Hematopoietic multipotent progenitor cell treated with erythropoietin and hydrocortisone succinate and interleukin-3 and kit ligand, for 15 days (in vitro differentiated cells): ENCODE measurements around the gene SMAD1.
"Not testable (repeated sequence)": the region's sequence is repeated elsewhere in the genome, so short reads cannot be mapped to it uniquely, and the experiment has no call there.

ENCODE experiments used
- DNase-seq: peaks from one replicate; pipeline ENCODE4 v3.0.0-alpha.2; 2015; ENCODE audit warnings: low spot score

The SMAD1 gene

DNA sequence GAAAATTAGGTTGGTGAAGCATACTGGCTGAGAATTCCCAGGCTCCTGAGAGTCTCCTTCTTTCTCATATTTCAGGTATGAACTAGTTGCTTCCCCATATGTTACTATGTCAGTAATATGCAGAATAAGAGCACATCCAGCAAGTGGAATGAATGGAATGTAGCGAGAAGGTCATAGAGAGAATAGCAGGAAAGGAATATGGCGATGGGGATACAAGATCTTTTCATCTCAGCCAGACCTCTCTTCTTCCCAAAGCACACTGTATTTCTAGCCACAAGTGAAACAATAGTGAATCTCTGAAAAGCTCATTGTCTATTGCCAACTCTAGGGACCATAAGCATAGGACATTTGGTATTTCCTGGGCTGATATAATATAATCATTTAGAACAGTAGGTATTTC is 82.9 kb downstream of the SMAD1 start:
- DNase-seq = no peak

DNA sequence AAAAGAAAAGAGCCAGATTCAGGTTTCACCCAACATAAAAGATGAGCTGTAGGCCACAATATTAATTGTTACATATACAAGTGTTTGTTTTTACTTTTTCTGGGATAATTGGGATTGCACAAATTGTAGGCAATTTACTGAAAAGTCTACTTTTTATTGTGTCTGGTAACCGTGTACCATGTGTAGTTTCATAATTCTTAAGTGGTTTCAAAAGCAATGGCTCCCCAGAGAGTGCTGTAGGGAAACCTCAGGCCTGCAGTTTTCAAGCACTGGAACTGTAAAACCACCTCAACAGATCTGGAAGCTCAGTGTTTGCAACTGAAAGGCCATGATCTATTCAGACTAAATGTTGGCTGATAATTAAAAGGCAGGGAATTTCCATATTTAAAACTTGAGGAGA is 83.7 kb downstream of the SMAD1 start:
- DNase-seq = no peak

DNA sequence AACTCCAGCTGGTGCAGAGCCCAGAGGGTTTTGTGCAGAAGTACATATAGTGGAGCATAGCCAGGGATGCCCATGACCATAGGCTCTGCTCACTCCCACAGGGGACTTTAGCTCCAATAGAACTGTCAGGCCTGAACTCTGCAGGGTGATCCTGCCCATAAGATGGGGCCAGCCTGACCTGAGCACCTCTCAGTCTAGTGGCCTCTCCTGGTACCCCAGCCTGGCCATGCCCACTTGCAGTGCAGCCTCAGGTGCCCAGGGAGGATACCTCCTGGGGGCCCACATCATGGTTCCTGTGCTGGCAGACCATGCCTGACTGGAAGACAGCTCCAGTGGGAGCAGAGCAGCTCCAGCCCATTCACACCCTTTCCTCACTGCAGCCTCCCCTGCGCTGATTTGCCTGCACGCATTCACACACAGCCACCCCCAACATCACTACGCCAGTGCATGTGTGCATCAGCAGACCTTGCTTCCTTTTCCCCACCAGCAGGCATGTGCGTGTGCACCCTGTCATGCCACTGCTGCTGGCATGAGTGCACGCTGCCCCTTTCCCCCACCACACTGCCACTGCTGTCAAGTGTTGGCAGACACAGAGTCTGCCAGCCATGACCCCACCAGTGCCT is 84.5 kb downstream of the SMAD1 start:
- DNase-seq = no peak

DNA sequence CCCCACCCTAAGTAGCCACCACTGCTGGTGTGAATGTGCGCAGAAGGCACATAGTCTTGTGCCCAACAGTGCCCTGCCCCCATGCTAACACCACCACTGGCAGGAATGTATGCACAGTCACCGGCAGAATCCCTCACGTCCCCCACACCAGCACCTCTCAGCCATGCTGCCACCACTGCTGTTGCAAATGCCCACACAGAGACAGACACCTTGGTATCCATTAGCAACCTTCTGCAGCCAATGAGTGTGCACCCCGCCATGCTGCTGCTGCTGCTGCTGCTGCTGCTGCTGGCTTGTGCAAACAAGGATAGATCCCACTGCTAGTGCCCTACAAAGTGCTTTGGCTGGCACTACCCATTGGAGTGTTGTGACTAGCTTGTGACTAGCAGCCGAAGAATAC is 85.1 kb downstream of the SMAD1 start:
- no peak for DNase-seq

DNA sequence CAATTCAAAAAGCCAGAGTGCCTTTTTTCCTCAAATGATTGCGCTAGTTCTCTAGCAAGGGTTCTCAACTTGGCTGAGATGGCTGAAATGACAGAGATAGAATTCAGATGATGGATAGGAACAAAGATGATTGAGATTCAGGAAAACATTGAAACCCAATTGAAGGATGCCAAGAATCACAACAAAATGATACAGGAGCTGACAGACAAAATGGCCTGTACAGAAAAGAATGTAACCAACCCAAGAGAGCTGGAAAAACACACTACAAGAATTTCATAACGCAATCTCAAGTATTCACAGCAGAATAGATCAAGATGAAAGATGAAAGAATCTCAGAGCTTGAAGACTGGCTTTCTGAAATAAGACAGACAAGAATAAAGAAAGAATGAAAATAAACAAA is 85.9 kb downstream of the SMAD1 start:
- no peak for DNase-seq

DNA sequence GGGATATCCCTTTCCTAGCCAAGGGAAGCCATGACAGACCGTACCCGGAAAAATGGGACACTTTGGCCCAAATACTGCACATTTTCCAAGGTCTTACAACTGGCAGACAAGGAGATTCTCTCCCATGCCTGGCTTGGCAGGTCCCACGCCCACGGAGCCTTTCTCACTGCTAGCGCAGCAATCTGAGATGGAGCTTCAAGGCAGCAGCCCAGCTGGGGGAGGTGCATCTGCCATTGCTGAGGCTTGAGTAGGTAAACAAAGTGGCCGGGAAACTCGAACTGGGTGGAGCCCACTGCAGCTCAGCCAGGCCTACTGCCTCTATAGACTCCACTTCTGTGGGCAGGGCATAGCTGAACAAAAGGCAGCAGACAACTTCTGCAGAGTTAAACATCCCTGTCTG is 92.9 kb downstream of the SMAD1 start:
- not testable (repeated sequence) for DNase-seq

DNA sequence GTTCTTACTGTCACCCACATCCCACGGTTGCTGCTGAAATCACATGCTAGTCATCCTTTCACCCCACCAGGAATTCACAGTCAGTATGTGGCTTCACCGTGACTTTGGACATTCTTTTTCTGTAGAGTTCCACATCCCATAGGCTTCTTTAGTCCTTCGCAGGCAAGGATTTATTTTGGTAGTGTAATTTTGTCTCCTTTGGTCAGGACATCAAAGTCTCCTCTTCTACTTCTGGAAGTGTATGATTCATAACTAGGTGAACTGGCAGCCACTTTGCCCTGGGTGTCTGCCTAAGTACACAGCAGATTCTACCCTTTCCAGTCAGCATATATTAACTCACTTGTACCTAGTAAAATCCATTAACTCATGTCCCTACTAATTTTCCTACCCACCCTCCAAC is 99.3 kb downstream of the SMAD1 start:
- no peak for DNase-seq

DNA sequence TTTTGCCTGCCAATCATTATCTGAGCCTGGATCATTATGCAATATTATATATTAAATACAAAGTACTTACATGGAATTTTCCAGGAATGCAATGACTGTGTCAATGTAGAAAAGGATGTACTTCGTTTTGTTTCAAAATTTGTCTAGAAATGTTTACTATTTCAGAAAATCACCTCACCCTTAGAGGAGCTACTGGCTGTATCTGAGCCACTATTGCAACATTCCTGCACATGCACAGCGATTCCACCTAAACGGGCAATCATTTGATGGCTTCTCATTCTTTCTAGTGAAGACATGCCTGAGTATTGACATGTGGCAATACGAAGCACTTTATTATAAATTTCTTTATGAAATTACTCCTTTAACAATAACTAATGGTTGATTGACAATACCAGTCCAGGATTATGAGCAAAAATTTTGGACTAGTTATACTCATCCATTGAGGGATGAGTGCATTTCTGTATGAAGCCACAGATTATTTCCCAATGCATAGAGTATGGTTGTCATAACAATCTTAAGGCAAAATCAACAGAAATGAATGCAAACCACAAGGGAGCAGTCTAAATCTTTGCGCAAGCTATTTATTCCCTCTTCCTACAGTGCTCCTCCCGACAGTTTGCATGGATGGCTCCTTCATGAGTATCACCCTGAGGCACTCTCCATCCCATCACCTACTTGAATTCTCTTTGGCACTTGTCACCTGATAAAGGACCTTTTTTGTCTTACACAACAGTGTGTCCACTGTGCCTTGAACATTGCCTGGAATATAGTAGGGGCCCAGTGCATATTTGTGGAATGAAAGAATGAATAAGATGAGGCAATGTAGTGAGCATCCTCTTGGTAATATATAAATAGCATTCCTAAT is 101.8 kb downstream of the SMAD1 start:
- DNase-seq = no peak

DNA sequence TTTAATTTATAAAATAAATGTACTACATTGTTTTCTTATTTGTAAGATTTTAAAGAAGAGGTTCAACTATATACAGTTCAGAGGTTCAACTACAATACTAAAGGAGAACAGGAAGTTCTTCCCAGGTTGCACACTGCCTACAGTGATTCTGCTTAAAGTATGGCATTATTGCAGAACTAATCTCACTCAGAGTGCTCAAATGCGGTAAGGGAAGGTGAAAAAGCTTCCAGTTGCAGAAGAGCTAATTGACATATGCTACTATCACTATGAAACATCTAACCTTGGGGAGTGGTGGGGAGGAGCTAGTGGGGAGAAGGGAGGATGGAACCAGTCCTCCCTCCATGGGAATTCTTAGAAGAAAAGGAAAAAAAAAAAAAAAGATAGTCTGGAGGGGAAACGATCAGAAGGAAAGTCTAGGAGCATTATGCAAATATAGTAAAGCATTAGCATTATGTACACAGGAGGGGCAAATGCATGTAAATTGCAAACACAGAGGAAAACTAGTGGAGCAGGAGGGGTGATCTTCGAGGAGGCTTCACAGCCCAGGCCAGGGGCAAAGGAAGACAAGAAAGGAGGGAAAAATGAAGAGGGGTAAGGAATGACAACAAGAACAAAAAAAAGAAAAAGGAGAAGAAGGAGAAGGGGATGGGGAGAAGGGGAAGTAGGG is 105.6 kb downstream of the SMAD1 start:
- DNase-seq = no peak

DNA sequence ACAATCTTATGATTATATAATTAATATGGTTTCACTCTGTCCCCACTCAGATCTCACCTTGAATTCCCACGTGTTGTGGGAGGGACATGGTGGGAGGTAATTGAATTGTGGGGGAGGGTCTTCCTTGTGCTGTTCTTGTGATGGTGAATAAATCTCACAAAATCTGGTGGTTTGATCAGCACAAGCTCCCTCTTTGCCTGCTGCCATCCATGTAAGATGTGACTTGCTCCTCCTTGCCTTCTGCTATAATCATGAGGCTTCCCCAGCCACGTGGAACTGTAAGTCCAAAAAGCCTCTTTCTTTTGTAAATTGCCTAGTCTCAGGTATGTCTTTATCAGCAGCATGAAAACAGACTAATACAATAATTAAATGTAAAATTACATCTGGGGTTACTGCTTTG is 107.7 kb downstream of the SMAD1 start:
- not testable (repeated sequence) for DNase-seq

DNA sequence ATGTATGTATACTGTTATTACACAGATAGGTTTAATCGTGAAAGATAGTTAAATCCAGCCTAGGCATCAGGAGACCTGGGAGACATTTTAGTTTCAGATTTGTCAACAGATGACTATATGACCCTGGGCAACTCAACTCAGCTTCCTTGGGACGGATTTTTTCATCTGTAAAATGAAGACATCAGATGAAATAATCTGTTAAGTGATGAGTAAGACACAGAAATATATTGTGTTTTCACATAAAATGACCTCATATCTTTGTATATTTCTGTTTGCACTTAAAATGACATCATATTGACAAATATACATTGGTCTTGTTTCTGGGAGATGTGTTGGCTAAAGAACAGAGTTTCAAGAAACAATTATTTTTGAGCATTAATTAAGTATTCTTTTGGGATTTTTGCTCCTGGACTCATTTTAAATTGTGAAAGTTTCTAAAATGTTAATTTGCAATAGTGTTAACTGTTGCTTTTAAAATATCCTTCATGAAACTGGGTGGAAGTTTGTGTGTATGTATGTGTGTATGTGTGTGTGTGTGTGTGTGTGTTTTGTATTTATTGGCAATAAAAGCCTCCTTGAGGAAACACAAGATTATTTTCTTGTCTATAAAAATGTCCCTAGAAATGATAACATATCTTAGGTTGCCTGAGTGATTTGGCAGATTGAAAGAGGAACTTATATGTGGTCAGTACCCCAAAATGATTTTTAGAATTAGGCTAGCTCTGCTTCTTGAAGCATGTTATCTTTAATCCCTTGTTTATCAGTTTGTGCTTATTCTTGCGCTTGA is 108.5 kb downstream of the SMAD1 start:
- no peak for DNase-seq

DNA sequence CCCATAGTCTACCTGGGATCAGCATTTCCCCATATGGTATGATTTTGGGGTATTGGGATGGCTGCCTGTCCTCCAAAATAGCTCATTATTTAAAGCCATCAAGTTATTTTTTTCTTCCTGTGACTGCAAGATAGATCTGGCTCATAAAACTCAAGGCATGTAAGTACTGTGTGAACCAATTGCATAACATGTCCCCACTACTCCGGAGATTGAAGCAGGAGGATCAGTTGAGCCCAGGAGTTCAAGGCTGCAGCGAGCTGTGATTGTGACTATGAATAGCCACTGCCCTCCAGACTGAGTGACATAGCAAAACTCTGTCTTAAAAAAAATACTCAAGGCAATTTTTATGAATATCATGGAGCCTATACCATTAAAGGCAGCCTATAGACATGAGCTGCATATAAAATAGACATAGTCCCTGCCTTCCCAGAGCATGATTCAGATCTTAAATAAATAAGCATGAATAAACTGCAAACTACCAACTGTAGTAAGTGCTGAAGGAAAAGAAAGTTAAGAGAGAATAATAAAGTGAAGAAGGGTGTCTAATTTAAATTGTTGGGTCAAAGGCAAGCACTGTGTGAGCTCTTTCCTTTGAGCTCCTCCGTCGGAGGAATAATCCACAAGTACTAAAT is 120.6 kb downstream of the SMAD1 start:
- no peak for DNase-seq

DNA sequence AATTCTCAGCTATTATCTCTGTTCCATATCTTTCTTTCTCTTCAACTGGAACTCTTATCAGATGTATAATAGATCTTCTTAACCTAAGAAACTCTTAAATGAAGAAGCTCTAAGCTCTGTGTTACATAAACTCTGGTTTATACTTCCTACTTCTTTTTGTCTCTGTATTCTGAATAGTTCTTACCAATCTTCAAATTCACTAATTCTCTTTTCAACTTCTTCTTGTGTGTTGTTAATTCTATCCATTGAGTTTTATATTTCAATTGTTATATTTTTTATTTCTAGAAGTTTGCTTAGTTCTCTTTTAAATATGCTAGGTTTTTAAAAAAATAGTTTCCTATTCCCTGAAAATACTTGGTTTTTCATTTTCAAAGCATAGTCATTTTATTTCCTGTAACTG is 124.3 kb downstream of the SMAD1 start:
- no peak for DNase-seq
